GM20431 (cell line): ENCODE measurements around the gene GABRP.

Experiments used
- in situ Hi-C: fragments of 300-500 bp; cut with MseI, MboI; formaldehyde crosslinking; loops from one replicate; pipeline ENCODE4 v1.15.0; 2020; ENCODE audit warnings: low sequenced_read_pairs; ENCODE audit not compliant: unreplicated experiment

GABRP gene

GRCh38 chr5:170783498-170784247, at the start of gene GABRP:
Gene GABRP, plus strand, starts transcription at chr5:170783725. Its CDS starts 4,891 bp downstream, at chr5:170788616.
- in situ Hi-C loops = no loop called here

- in situ Hi-C loops = no loop called here
These were observed 46.6 kb upstream of the GABRP start for GRCh38 chr5:170736966-170737365.

GRCh38 chr5:170737591-170737990, 45.9 kb upstream of the GABRP start:
- in situ Hi-C loops = no loop called here

- in situ Hi-C loops = no loop called here
These were observed 44.7 kb upstream of the GABRP start for GRCh38 chr5:170738840-170739239.

- in situ Hi-C loops = no loop called here
These were observed 44.1 kb upstream of the GABRP start for GRCh38 chr5:170739446-170739845.

- in situ Hi-C loops = loop anchor here (10.0 kb wide), 1 partner anchor 54 kb away; no protein-coding TSS in a partner anchor
These were observed 42.8 kb upstream of the GABRP start for GRCh38 chr5:170740551-170741205.

- in situ Hi-C loops = loop anchor here (10.0 kb wide), 1 partner anchor 53 kb away; no protein-coding TSS in a partner anchor
These were observed 41.7 kb upstream of the GABRP start for GRCh38 chr5:170741801-170742200.

GRCh38 chr5:170743876-170744212, 39.7 kb upstream of the GABRP start:
- in situ Hi-C loops = loop anchor here (10.0 kb wide), 1 partner anchor 51 kb away; no protein-coding TSS in a partner anchor

GRCh38 chr5:170745481-170746071, 37.9 kb upstream of the GABRP start:
- in situ Hi-C loops = loop anchor here (10.0 kb wide), 1 partner anchor 49 kb away; no protein-coding TSS in a partner anchor

- in situ Hi-C loops = loop anchor here (10.0 kb wide), 1 partner anchor 48 kb away; no protein-coding TSS in a partner anchor
These were observed 37.2 kb upstream of the GABRP start for GRCh38 chr5:170746075-170746960.

- in situ Hi-C loops = loop anchor here (10.0 kb wide), 1 partner anchor 48 kb away; no protein-coding TSS in a partner anchor
These were observed 36.6 kb upstream of the GABRP start for GRCh38 chr5:170746961-170747340.

- in situ Hi-C loops = loop anchor here (10.0 kb wide), 1 partner anchor 47 kb away; no protein-coding TSS in a partner anchor
These were observed 36.2 kb upstream of the GABRP start for GRCh38 chr5:170747357-170747756.

GRCh38 chr5:170747851-170748250, 35.7 kb upstream of the GABRP start:
- in situ Hi-C loops = loop anchor here (10.0 kb wide), 1 partner anchor 47 kb away; no protein-coding TSS in a partner anchor

- in situ Hi-C loops = loop anchor here (10.0 kb wide), 1 partner anchor 46 kb away; no protein-coding TSS in a partner anchor
These were observed 34.5 kb upstream of the GABRP start for GRCh38 chr5:170748951-170749471.

GRCh38 chr5:170749911-170750431, 33.6 kb upstream of the GABRP start:
- in situ Hi-C loops = loop anchor here (10.0 kb wide), 1 partner anchor 45 kb away; no protein-coding TSS in a partner anchor

- in situ Hi-C loops = no loop called here
These were observed 32.7 kb upstream of the GABRP start for GRCh38 chr5:170750791-170751190.

GRCh38 chr5:170751631-170752030, 31.9 kb upstream of the GABRP start:
- in situ Hi-C loops = no loop called here

GRCh38 chr5:170752257-170753215, 31.0 kb upstream of the GABRP start:
- in situ Hi-C loops = no loop called here
